ENCODE results near the gene GRK5.
"Not testable (repeated sequence)": the region's sequence is repeated elsewhere in the genome, so short reads cannot be mapped to it uniquely, and the experiment has no call there.

The GRK5 gene

GRCh38 chr10:119222966-119223386 lies 15.6 kb downstream of the GRK5 start:
- ChIA-PET CTCF (interaction anchor here (7.9 kb wide), 1 partner anchor 15 kb away, joined by 80 read pairs; the partner anchor contains the start of gene GRK5), POLR2A (no interaction called here)
- no peak for DNase-seq (ENCODE audit: low read depth, low spot score)
- no peak overlapping the region for H3K4me3 ChIP-seq (ENCODE audit: low read depth, low read length)
- TF ChIP-seq CTCF (IDR thresholded peaks at IDR 0.05; ENCODE audit: insufficient read depth, low read length, missing control alignments): no peak

GRCh38 chr10:119225083-119225658 lies 17.8 kb downstream of the GRK5 start:
- no peak overlapping the region for H3K4me3 ChIP-seq (ENCODE audit: low read depth, low read length)
- TF ChIP-seq CTCF (IDR thresholded peaks at IDR 0.05; ENCODE audit: insufficient read depth, low read length, missing control alignments): no peak
- ChIA-PET POLR2A (no interaction called here), CTCF (no interaction called here)
- DNase-seq (ENCODE audit: low read depth, low spot score): no peak

GRCh38 chr10:119227825-119228224 lies 20.5 kb downstream of the GRK5 start:
- no peak for TF ChIP-seq CTCF (IDR thresholded peaks at IDR 0.05; ENCODE audit: insufficient read depth, low read length, missing control alignments)
- ChIA-PET CTCF (interaction anchor here (5.3 kb wide), 1 partner anchor 19 kb away, joined by 26 read pairs; the partner anchor contains the start of gene GRK5), POLR2A (no interaction called here)
- H3K4me3 ChIP-seq (ENCODE audit: low read depth, low read length): no peak overlapping the region
- no peak for DNase-seq (ENCODE audit: low read depth, low spot score)

GRCh38 chr10:119231654-119232053 lies 24.3 kb downstream of the GRK5 start:
- H3K4me3 ChIP-seq (ENCODE audit: low read depth, low read length): no peak overlapping the region
- CTCF ChIA-PET: interaction anchor here (1.0 to 1.3 kb wide), 2 partner anchors 10 to 23 kb away, joined by 3 read pairs; no protein-coding TSS in a partner anchor
- POLR2A ChIA-PET: no interaction called here
- TF ChIP-seq CTCF (IDR thresholded peaks at IDR 0.05; ENCODE audit: insufficient read depth, low read length, missing control alignments): no peak
- DNase-seq (ENCODE audit: low read depth, low spot score): no peak

- DNase-seq (ENCODE audit: low read depth, low spot score); POLR2A ChIA-PET; H3K4me3 ChIP-seq (ENCODE audit: low read depth, low read length): not testable (repeated sequence)
- CTCF ChIA-PET: interaction anchor here (1.0 to 1.3 kb wide), 2 partner anchors 9 to 24 kb away, joined by 3 read pairs; no protein-coding TSS in a partner anchor
Measured at GRCh38 chr10:119232439-119232838, 25.1 kb downstream of the GRK5 start.

GRCh38 chr10:119233123-119233820 lies 25.9 kb downstream of the GRK5 start:
- ChIA-PET POLR2A (no interaction called here), CTCF (interaction anchor here (0.6 to 1.4 kb wide), 4 partner anchors 8 to 24 kb away, joined by 3 to 6 read pairs (median 4); no protein-coding TSS in a partner anchor)
- H3K4me3 ChIP-seq (ENCODE audit: low read depth, low read length): no peak overlapping the region
- no peak for TF ChIP-seq CTCF (IDR thresholded peaks at IDR 0.05; ENCODE audit: insufficient read depth, low read length, missing control alignments)
- DNase-seq (ENCODE audit: low read depth, low spot score): no peak
